Keratinocyte (primary cell): ENCODE data around the gene RNF121. TPM values are rescaled to one million over a fixed set of nuclear protein-coding genes. Genes with fewer than 3 reads are reported as not detected.

Experiments
- DNase-seq: peaks from one replicate; pipeline ENCODE4 v3.0.0-alpha.2; 2011; ENCODE audit warnings: low read depth, missing footprints, low spot score
- FAIRE-seq: peaks from 2 replicates; lab custom pipeline; 2011; peaks lifted over from hg19 to GRCh38; lab: Jason Lieb, UNC
- H2AFZ ChIP-seq: 2 replicates; pipeline ENCODE4 v1.6.0; 2012; ENCODE audit warnings: low read length, control low read depth, inconsistent platforms; ENCODE audit not compliant: control insufficient read depth
- H3K27ac ChIP-seq: 2 replicates; pipeline ENCODE4 v1.5.1; 2011; ENCODE audit warnings: low read length; ENCODE audit not compliant: control insufficient read depth, insufficient read depth
- H3K27me3 ChIP-seq: 3 replicates; pipeline ENCODE4 v1.6.0; 2011; ENCODE audit warnings: low read length; ENCODE audit not compliant: control insufficient read depth, insufficient read depth; ENCODE audit errors: extremely low read depth
- H3K36me3 ChIP-seq, 2 experiments: 2 replicates in 1 of 2; 3 replicates in 1 of 2; pipeline ENCODE4 v1.5.1; 2011; ENCODE audit warnings: low read length in 2 of 2, mild to moderate bottlenecking in 1 of 2; ENCODE audit not compliant: control insufficient read depth in 2 of 2, insufficient read depth in 2 of 2; ENCODE audit errors: extremely low read depth in 1 of 2
- H3K4me1 ChIP-seq: 3 replicates; pipeline ENCODE4 v1.5.1; 2011; ENCODE audit warnings: low read length; ENCODE audit not compliant: control insufficient read depth, insufficient read depth; ENCODE audit errors: extremely low read depth
- H3K4me2 ChIP-seq: 3 replicates; pipeline ENCODE4 v1.6.0; 2011; ENCODE audit warnings: low read depth, low read length; ENCODE audit not compliant: control insufficient read depth, insufficient read depth; ENCODE audit errors: extremely low read depth
- H3K4me3 ChIP-seq, 3 experiments: fragments of 200-600 bp in 1 of 3; sonication (generic) in 1 of 3; 2 replicates in 2 of 3; 3 replicates in 1 of 3; pipeline ENCODE4 v1.5.1; 2011 to 2016; ENCODE audit warnings: low read length in 3 of 3, mild to moderate bottlenecking in 3 of 3, control low read depth in 2 of 3, inconsistent platforms in 1 of 3, low read depth in 1 of 3, mixed read lengths in 1 of 3, mixed run types in 1 of 3, moderate library complexity in 1 of 3; ENCODE audit not compliant: control insufficient read depth in 2 of 3, insufficient read depth in 2 of 3; ENCODE audit errors: extremely low read depth in 1 of 3
- H3K79me2 ChIP-seq: 2 replicates; pipeline ENCODE4 v1.6.0; 2012; ENCODE audit warnings: low read length; ENCODE audit not compliant: control insufficient read depth, insufficient read depth
- H3K9ac ChIP-seq: 3 replicates; pipeline ENCODE4 v1.6.0; 2011; ENCODE audit warnings: low read length; ENCODE audit not compliant: control insufficient read depth, insufficient read depth; ENCODE audit errors: extremely low read depth
- H3K9me1 ChIP-seq: 3 replicates; pipeline ENCODE4 v1.6.0; 2011; ENCODE audit warnings: low read length; ENCODE audit not compliant: control insufficient read depth, insufficient read depth; ENCODE audit errors: extremely low read depth
- H3K9me3 ChIP-seq: 2 replicates; pipeline ENCODE4 v1.5.1; 2012; ENCODE audit warnings: low read depth, low read length; ENCODE audit not compliant: control insufficient read depth
- H4K20me1 ChIP-seq: 3 replicates; pipeline ENCODE4 v1.6.0; 2011; ENCODE audit warnings: low read length; ENCODE audit not compliant: control insufficient read depth, insufficient read depth; ENCODE audit errors: extremely low read depth
- CTCF ChIP-seq, 3 experiments: IDR thresholded peaks in 1 of 3; conservative IDR thresholded peaks in 1 of 3; optimal IDR thresholded peaks in 1 of 3; 2 replicates in 2 of 3; 3 replicates in 1 of 3; pipeline versions ENCODE3 to v1.5.1; 2011; ENCODE audit warnings: low read length in 3 of 3, mild to moderate bottlenecking in 3 of 3, moderate library complexity in 2 of 3, control low read depth in 1 of 3, inconsistent platforms in 1 of 3; ENCODE audit not compliant: insufficient read depth in 2 of 3; ENCODE audit errors: extremely low read depth in 1 of 3
- EZH2 ChIP-seq: IDR thresholded peaks from one replicate; pipeline ENCODE4 v1.6.1; 2012; ENCODE audit warnings: inconsistent platforms, mild to moderate bottlenecking, low read length, moderate library complexity
- dilution Hi-C: fragments of 300-500 bp; cut with MboI; formaldehyde crosslinking; loops from one replicate; pipeline ENCODE4 v1.7.0; 2020; ENCODE audit warnings: low sequenced_read_pairs; ENCODE audit not compliant: extremely low pct_ligation_motif_present
- polyA plus RNA-seq, 5 experiments: library from polyadenylated mRNA; depleted of rRNA in 3 of 5; stranded (reverse) in 3 of 5; stranded (forward) in 1 of 5; unstranded in 1 of 5; fragments of >200 nt; gene quantifications; 1 replicate in 1 of 5; 2 replicates in 3 of 5; 3 replicates in 1 of 5; pipeline versions ENCODE4 v1.2.1 to v1.2.3, GENCODE V29; 2011 to 2012; ENCODE audit warnings: missing spikeins in 2 of 5, low read depth in 1 of 5, low replicate concordance in 1 of 5

Gene RNF121
- polyA plus RNA-seq, 1 donor (not counting 4 experiments of a cell fraction or from before 2014, with no cell fraction given) = 46.4 TPM

DNA sequence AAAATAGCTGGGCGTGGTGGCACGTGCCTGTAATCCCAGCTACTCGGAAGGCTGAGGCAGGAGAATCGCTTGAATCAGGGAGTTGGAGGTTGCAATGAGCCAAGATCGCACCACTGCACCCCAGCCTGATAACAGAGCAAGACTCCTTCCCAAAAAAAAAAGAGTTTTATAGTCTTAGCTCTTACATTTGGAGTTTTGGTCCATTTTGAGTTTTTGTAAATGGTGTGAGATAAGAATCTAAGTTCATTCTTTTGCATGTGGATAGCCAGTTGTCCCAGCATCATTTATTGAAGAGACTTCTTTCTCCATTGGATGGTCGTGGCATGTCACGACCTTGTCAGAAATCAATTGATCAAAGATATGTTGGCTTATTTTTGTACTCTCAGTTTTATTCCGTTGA is 34.6 kb downstream of the RNF121 start:
- H3K36me3 ChIP-seq = peaks cover 5 to 12% of the 10 kb centered on the region in 2 experiments
- H2AFZ ChIP-seq = no peak overlapping the region
- H3K27me3 ChIP-seq = no peaks in the 10 kb centered on the region
- no peaks in the 10 kb centered on the region for H3K9me1 ChIP-seq
- no peak overlapping the region for H3K4me2 ChIP-seq
- no peak overlapping the region for H3K9ac ChIP-seq
- no peak overlapping the region for H3K4me3 ChIP-seq
- DNase-seq (no peak), FAIRE-seq (no peak)
- no peaks in the 10 kb centered on the region for H3K79me2 ChIP-seq
- TF ChIP-seq EZH2 (no peak), CTCF (optimal IDR thresholded peaks at IDR 0.05 in 1 of 3, IDR thresholded peaks at IDR 0.05 in 1 of 3, conservative IDR thresholded peaks at IDR 0.05 in 1 of 3; ENCODE audit: extremely low read depth in 1 of 3, insufficient read depth in 2 of 3, low read length in 3 of 3) (no peak)
- no peaks in the 10 kb centered on the region for H3K4me1 ChIP-seq
- no peak overlapping the region for H3K27ac ChIP-seq
- dilution Hi-C loops = no loop called here
- H4K20me1 ChIP-seq = no peaks in the 10 kb centered on the region
- no peaks in the 10 kb centered on the region for H3K9me3 ChIP-seq

GRCh38 chr11:71964641-71965040 is 35.8 kb downstream of the RNF121 start:
- no peak overlapping the region for H3K27ac ChIP-seq
- no peaks in the 10 kb centered on the region for H3K9me3 ChIP-seq
- H3K4me3 ChIP-seq = no peak overlapping the region
- no peak overlapping the region for H3K9ac ChIP-seq
- DNase-seq (no peak), FAIRE-seq (no peak)
- peaks cover 5 to 12% of the 10 kb centered on the region in 2 experiments for H3K36me3 ChIP-seq
- H2AFZ ChIP-seq = no peak overlapping the region
- dilution Hi-C loops = no loop called here
- H3K27me3 ChIP-seq = no peaks in the 10 kb centered on the region
- TF ChIP-seq EZH2 (no peak), CTCF (optimal IDR thresholded peaks at IDR 0.05 in 1 of 3, IDR thresholded peaks at IDR 0.05 in 1 of 3, conservative IDR thresholded peaks at IDR 0.05 in 1 of 3; ENCODE audit: extremely low read depth in 1 of 3, insufficient read depth in 2 of 3, low read length in 3 of 3) (no peak)
- H3K9me1 ChIP-seq = no peaks in the 10 kb centered on the region
- H4K20me1 ChIP-seq = no peaks in the 10 kb centered on the region
- H3K79me2 ChIP-seq = no peaks in the 10 kb centered on the region
- no peaks in the 10 kb centered on the region for H3K4me1 ChIP-seq
- no peak overlapping the region for H3K4me2 ChIP-seq
